ENCODE data around the gene ARL1.
"Not testable (repeated sequence)": the region's sequence is repeated elsewhere in the genome, so short reads cannot be mapped to it uniquely, and the experiment has no call there.

- not testable (repeated sequence) for TF ChIP-seq CTCF (IDR thresholded peaks at IDR 0.05 in 4 of 5, conservative IDR thresholded peaks at IDR 0.05 in 1 of 5); POLR2A (IDR thresholded peaks at IDR 0.05)
These were observed 2.6 kb upstream of the ARL1 start for GRCh38 chr12:101410169-101410568.
